Common myeloid progenitor, CD34-positive (primary cell): ENCODE measurements around the gene SLC7A6OS.

Experiments used
- CTCF ChIA-PET: fragments of 350-600 bp; sonication (Branson Sonifier 250); formaldehyde crosslinking; loops from one replicate; lab custom pipeline; 2021; ENCODE audit warnings: antibody characterized with exemption; lab: Charles Lee
- POLR2A ChIA-PET: fragments of 350-600 bp; sonication (Branson Sonifier 250); formaldehyde crosslinking; loops from one replicate; lab custom pipeline; 2021; ENCODE audit warnings: antibody characterized with exemption; lab: Charles Lee
- DNase-seq, 3 donors: peaks; one replicate each; pipeline versions ENCODE4 v3.0.0 to v3.0.0-alpha.2; 2013
- H3K27ac ChIP-seq, 2 experiments: 1 replicate in 1 of 2; 2 replicates in 1 of 2; pipeline ENCODE4 v1.7.0; 2013; ENCODE audit warnings: inconsistent platforms in 2 of 2, low read length in 2 of 2, mild to moderate bottlenecking in 2 of 2, low read depth in 1 of 2, moderate library complexity in 1 of 2; ENCODE audit not compliant: severe bottlenecking in 2 of 2, insufficient read depth in 1 of 2, poor library complexity in 1 of 2
- H3K27me3 ChIP-seq, 5 experiments: replicated peaks in 2 of 5; 1 replicate in 3 of 5; 2 replicates in 2 of 5; pipeline versions ENCODE4 v1.6.1 to v1.7.0; 2013; ENCODE audit warnings: low read length in 4 of 5, mild to moderate bottlenecking in 2 of 5, moderate library complexity in 2 of 5, inconsistent platforms in 1 of 5; ENCODE audit not compliant: insufficient read depth in 5 of 5, control insufficient read depth in 4 of 5
- H3K36me3 ChIP-seq, 4 experiments: 1 replicate in 2 of 4; 2 replicates in 2 of 4; pipeline versions ENCODE4 v1.6.1 to v1.7.0; 2013; ENCODE audit warnings: low read length in 3 of 4, control low read depth in 1 of 4, mild to moderate bottlenecking in 1 of 4; ENCODE audit not compliant: control insufficient read depth in 4 of 4, insufficient read depth in 4 of 4
- H3K4me1 ChIP-seq, 4 experiments: 1 replicate in 3 of 4; 2 replicates in 1 of 4; pipeline versions ENCODE4 v1.6.1 to v1.7.1; 2013; ENCODE audit warnings: low read length in 3 of 4, mild to moderate bottlenecking in 3 of 4, control low read depth in 1 of 4, inconsistent platforms in 1 of 4, moderate library complexity in 1 of 4; ENCODE audit not compliant: control insufficient read depth in 4 of 4, insufficient read depth in 4 of 4; ENCODE audit errors: control extremely low read depth in 1 of 4
- H3K4me3 ChIP-seq, 7 experiments: 1 replicate in 4 of 7; 2 replicates in 3 of 7; pipeline versions ENCODE4 v1.5.1 to v1.7.0; 2013; ENCODE audit warnings: mild to moderate bottlenecking in 7 of 7, low read length in 6 of 7, moderate library complexity in 6 of 7, inconsistent platforms in 2 of 7, low read depth in 2 of 7, control low read depth in 1 of 7; ENCODE audit not compliant: insufficient read depth in 4 of 7, control insufficient read depth in 1 of 7; ENCODE audit errors: extremely low read depth in 1 of 7
- H3K9me3 ChIP-seq, 5 experiments: 1 replicate in 4 of 5; 2 replicates in 1 of 5; pipeline versions ENCODE4 v1.6.1 to v1.7.1; 2013; ENCODE audit warnings: low read length in 4 of 5, mild to moderate bottlenecking in 2 of 5, inconsistent platforms in 1 of 5, low read depth in 1 of 5, moderate library complexity in 1 of 5; ENCODE audit not compliant: control insufficient read depth in 4 of 5, insufficient read depth in 2 of 5; ENCODE audit errors: control extremely low read depth in 1 of 5
- WGBS: methylation state at CpG from one replicate; pipeline ENCODE4 v1.1.5; 2013; ENCODE audit not compliant: insufficient coverage; 5-methylcytosine and 5-hydroxymethylcytosine counted together

SLC7A6OS gene

DNA sequence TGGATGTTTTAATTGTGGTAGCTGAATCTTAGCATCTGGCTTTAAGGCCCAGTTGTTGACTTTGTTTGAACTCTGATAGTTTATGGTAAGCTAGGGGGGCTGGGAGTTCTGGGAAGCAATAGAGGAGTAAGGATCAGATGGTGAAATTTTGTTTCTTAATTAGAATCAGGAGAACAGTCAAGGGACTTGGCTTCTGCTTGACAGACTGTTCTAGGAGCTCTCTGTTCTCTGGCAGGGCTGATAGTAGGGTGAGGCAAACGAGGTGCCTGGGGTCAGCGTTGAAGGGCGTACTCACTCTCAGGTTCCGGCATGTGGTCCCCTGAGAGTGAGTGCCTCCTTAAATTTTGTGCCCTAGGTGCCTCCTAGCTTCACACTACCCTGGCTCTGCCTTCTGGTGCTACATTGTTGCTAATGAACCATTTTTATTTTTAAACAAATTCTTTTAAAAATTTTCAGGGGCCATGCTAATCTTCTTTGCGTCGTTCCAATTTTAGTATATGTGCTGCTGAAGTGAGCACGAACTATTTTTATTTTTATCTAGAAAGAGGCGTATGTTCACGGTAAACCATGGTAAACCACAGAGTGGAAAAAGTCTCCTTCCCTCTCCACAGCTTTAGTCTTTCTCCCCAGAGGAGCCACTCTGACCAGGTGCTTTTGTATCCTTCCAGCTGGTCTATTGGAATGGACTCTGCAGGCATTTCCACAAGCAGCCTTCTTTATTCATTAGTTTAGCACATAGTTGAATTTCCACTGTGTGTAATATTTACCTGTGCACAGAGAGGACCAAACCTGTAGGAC lies 26.7 kb downstream of the SLC7A6OS start:
- Histone ChIP-seq H3K4me3 (peak overlapping the region in 5 of 7 experiments; percentile 13 to 52 (median 33)), H3K9me3 (no peaks in the 10 kb centered on the region), H3K36me3 (peaks cover 0 to 36% (median 0%) of the 10 kb centered on the region in 4 experiments), H3K27ac (peak overlapping the region in 1 of 2 experiments; percentile 80), H3K27me3 (no peaks in the 10 kb centered on the region), H3K4me1 (peaks cover 31 to 71% (median 58%) of the 10 kb centered on the region in 4 experiments)
- no peak for DNase-seq
- ChIA-PET CTCF (interaction anchor here (0.6 to 5.0 kb wide), 9 partner anchors 9 to 45 kb away, joined by 3 to 82 read pairs (median 4); partner anchors contain the start of gene SLC7A6), POLR2A (interaction anchor here (0.5 to 1.3 kb wide), 3 partner anchors 8 to 735 kb away, joined by 3 to 4 read pairs (median 3); partner anchors contain the start of genes PRMT7 and SLC7A6OS)
- WGBS = 36% methylated on average over 8 of the region's 9 CpGs

DNA sequence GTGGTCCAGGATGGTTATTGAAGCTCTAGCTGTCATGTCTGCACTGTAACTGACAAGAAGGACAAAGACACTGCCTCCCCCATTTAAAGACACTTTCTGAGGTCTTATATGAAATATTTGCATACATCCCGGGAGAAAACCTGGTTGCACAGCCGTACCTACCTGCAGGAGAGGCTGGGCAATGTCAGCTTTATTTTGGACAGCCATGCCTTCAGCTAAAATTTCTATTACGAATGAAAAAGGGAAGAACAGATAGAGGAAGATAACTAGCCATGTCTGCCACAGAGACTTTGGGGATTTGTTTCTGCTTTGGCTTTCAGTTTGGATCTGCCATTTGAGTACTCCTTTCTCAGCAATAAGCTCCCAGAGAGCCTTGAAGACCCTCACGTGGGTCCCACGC lies 27.4 kb downstream of the SLC7A6OS start:
- DNase-seq = peak in 1 of 3 donors; percentile 36
- H3K27ac ChIP-seq = peak overlapping the region in 1 of 2 experiments; percentile 80
- ChIA-PET POLR2A (interaction anchor here (1.0 to 1.3 kb wide), 2 partner anchors 8 to 28 kb away, joined by 3 to 4 read pairs; partner anchors contain the start of genes PRMT7 and SLC7A6OS), CTCF (interaction anchor here (1.1 to 5.0 kb wide), 7 partner anchors 9 to 46 kb away, joined by 3 to 82 read pairs (median 8); partner anchors contain the start of gene SLC7A6)
- WGBS = 0% methylated on average over 1 of the region's 5 CpGs
- peaks cover 0 to 36% (median 0%) of the 10 kb centered on the region in 4 experiments for H3K36me3 ChIP-seq
- peaks cover 31 to 66% (median 57%) of the 10 kb centered on the region in 4 experiments for H3K4me1 ChIP-seq
- no peaks in the 10 kb centered on the region for H3K9me3 ChIP-seq
- no peaks in the 10 kb centered on the region for H3K27me3 ChIP-seq
- H3K4me3 ChIP-seq = peak overlapping the region in 2 of 7 experiments; percentile 3 to 33

DNA sequence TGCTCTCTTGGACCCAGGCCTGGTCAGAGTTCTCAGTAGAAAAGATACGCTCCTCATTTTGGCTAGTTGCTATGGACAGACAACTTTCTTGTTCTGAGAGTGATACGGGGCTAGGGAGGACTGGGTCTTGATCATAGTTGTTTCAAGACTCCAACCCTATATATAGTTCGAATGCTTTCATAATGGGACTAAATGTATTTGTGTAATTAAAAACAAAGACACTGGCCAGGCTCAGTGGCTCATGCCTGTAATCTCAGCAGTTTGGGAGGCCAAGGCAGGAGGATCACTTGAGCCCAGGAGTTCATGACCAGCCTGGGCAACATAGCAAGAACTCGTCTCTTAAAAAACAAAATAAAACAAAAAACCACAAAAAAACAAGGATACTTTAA lies 28.7 kb downstream of the SLC7A6OS start:
- no peaks in the 10 kb centered on the region for H3K27me3 ChIP-seq
- H3K4me3 ChIP-seq = no peak overlapping the region
- H3K4me1 ChIP-seq = peaks cover 29 to 53% (median 44%) of the 10 kb centered on the region in 4 experiments
- H3K27ac ChIP-seq = no peak overlapping the region
- no peak for DNase-seq
- ChIA-PET POLR2A (no interaction called here), CTCF (interaction anchor here (1.1 to 5.0 kb wide), 3 partner anchors 20 to 47 kb away, joined by 4 to 82 read pairs (median 4); partner anchors contain the start of gene SLC7A6)
- no peaks in the 10 kb centered on the region for H3K9me3 ChIP-seq
- H3K36me3 ChIP-seq = peaks cover 0 to 23% (median 0%) of the 10 kb centered on the region in 4 experiments
- WGBS = 75% methylated on average over 2 of the region's 4 CpGs

DNA sequence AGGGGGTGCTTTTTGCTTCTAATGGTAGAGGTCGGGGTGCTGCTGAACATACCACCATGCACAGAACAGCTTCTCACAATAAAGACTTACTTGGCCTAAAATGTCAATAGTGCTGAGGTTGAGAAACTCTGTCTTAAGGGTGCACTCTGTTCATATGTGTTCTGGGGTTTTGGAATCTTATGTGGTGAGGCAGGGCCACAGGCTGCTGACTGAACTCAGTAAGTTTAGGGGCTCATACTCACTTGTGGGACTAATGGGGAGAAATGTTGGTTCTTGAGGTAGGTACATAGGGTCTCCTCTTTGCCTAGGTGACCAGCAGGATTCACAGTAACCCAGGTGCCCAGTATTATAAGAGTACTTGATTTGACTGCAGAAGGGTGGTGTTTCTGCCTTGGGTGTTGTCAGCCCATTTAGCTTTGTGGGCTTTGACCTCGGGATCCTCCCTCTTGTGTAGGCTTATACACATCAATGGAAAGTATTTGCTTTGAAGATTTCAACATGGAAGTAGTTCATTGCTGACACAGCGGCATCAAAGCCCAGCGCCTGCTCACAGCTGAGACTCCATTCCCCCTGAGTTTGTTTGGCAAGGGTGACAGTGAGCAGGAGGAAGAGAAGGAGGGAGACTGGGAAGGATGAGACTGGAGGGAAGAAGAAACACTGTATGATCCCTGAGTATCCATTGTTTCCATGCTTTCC lies 29.2 kb downstream of the SLC7A6OS start:
- POLR2A ChIA-PET = no interaction called here
- no peak overlapping the region for H3K4me3 ChIP-seq
- CTCF ChIA-PET = interaction anchor here (1.1 to 2.0 kb wide), 3 partner anchors 10 to 48 kb away, joined by 4 to 6 read pairs (median 4); no protein-coding TSS in a partner anchor
- no peak for DNase-seq
- no peak overlapping the region for H3K27ac ChIP-seq
- no peaks in the 10 kb centered on the region for H3K9me3 ChIP-seq
- WGBS = 100% methylated on average over 1 of the region's 4 CpGs
- H3K36me3 ChIP-seq = peaks cover 0 to 21% (median 0%) of the 10 kb centered on the region in 4 experiments
- peaks cover 29 to 49% (median 40%) of the 10 kb centered on the region in 4 experiments for H3K4me1 ChIP-seq
- no peaks in the 10 kb centered on the region for H3K27me3 ChIP-seq

DNA sequence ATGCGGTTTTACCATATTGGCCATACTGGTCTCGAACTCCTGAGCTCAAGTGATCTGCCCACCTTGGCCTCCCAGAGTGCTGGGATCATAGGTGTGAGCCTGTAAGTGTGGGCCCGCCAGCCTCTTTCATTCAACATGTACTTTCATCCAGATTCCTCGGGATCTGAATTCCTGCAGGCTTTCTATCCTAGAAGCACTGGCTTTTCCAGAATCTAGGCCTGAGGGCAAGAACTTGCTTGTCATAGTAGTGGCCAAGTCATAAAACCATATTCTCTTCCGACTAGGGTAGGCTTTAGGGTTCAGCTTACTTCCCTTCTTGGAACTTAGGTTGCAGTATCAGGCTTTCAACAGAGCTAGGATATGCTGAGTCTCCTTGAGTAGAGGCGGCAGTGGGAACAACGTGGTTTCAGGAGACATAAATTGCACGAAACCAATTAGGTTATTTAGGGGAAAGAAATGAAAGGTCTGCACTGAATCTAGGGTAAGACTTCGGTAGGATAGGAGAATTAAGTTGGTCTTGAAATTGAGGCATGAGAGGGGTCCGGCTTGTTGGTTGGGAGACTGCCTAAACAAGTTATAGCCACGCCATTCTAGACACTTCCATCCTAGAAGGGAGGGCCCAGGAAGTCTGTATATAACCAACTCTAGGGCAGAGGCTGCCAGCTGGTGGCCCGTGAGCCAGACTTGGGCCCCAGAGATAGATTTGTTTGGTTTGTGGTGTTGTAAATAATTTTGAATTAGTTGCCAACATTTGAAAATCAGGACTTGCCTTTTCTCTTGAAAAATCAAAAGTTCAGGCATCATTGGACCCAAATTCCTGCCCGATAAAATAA lies 30.8 kb downstream of the SLC7A6OS start:
- Histone ChIP-seq H3K4me1 (peaks cover 26 to 48% (median 38%) of the 10 kb centered on the region in 4 experiments), H3K27ac (no peak overlapping the region)

DNA sequence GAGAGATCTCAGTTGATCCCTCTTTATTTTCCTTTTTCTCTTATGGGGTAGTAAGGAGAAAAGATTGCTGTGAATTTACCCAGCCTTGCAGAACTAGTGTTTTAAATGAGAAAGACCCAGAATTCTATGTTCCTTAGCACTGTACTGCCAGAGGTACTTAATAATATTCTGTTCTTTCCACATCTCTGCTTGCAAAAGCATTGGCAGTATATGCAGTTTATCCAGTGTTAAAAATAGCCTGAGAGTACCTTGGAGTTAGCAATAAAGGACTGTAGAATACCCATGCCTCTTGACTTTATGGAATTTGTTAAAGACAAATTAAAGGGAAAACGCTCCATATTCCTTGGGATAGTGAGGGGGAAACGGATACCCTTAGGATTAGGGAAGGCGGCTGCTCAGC lies 34.5 kb downstream of the SLC7A6OS start:
- CTCF ChIA-PET = interaction anchor here (1.0 to 8.1 kb wide), 4 partner anchors 9 to 23 kb away, joined by 3 to 79 read pairs (median 6); partner anchors contain the start of gene SLC7A6
- H3K4me1 ChIP-seq = peaks cover 11 to 39% (median 29%) of the 10 kb centered on the region in 4 experiments
- POLR2A ChIA-PET = interaction anchor here (0.6 to 1.1 kb wide), 2 partner anchors 7 to 182 kb away, joined by 3 to 4 read pairs; no protein-coding TSS in a partner anchor
- no peaks in the 10 kb centered on the region for H3K9me3 ChIP-seq
- H3K4me3 ChIP-seq = peak overlapping the region in 1 of 7 experiments; percentile 33
- no peak for DNase-seq
- peaks cover 0 to 33% (median 11%) of the 10 kb centered on the region in 4 experiments for H3K36me3 ChIP-seq
- no CpG with 5 or more reads among the region's 3 CpGs for WGBS
- peak overlapping the region in 1 of 2 experiments; percentile 39 for H3K27ac ChIP-seq
- no peaks in the 10 kb centered on the region for H3K27me3 ChIP-seq

More for the DNA sequence above, 30.8 kb downstream of the SLC7A6OS start:
- WGBS = 94% methylated on average over 9 of the region's 13 CpGs
- Histone ChIP-seq H3K36me3 (peaks cover 0 to 19% (median under 1%) of the 10 kb centered on the region in 4 experiments), H3K4me3 (no peak overlapping the region), H3K27me3 (no peaks in the 10 kb centered on the region), H3K9me3 (no peaks in the 10 kb centered on the region)
- no peak for DNase-seq
- CTCF ChIA-PET = interaction anchor here (0.7 to 2.1 kb wide), 7 partner anchors 8 to 19 kb away, joined by 3 to 9 read pairs (median 4); partner anchors contain the start of gene SLC7A6
- POLR2A ChIA-PET = no interaction called here
